IMR-90 (cell line): ENCODE data around the gene GP5. TPM values are rescaled to one million over a fixed set of nuclear protein-coding genes. Genes with fewer than 3 reads are reported as not detected.

Experiments
- ATAC-seq: fragments of 200-7000 bp; cut with Tn5 transposase; 2 replicates; pipeline ENCODE4 v1.9.1; 2020; ENCODE audit warnings: low read depth, mild to moderate bottlenecking, moderate library complexity
- BruUV-seq: library from RNA; stranded (reverse); fragments of 400-500 nt; replicated peaks from 2 replicates; lab custom pipeline; 2021; lab: Mats Ljungman, UMichigan
- CTCF ChIA-PET: fragments of 300-600 bp; formaldehyde crosslinking; extraction: SDS; loops from one replicate; lab custom pipeline; 2021; ENCODE audit warnings: antibody characterized with exemption; lab: Yijun Ruan, JAX
- POLR2A ChIA-PET: fragments of 300-600 bp; sonication (Branson Sonifier 250); formaldehyde crosslinking; loops from one replicate; lab custom pipeline; 2022; ENCODE audit warnings: antibody characterized with exemption; ENCODE audit not compliant: unreplicated experiment; lab: Charles Lee
- DNase-seq: peaks from one replicate; pipeline ENCODE4 v3.0.0; 2013
- H2AFZ ChIP-seq: replicated peaks from 2 replicates; pipeline ENCODE3; 2013; ENCODE audit warnings: low read length, mild to moderate bottlenecking; ENCODE audit not compliant: poor library complexity
- H2AK5ac ChIP-seq: 2 replicates; pipeline ENCODE4 v1.6.1; 2013; ENCODE audit warnings: low read depth, low read length, inconsistent platforms
- H2AK9ac ChIP-seq: replicated peaks from 2 replicates; pipeline ENCODE3; 2013; ENCODE audit warnings: mild to moderate bottlenecking, low read depth, low read length, moderate library complexity; ENCODE audit not compliant: poor library complexity
- H2BK120ac ChIP-seq: 2 replicates; pipeline ENCODE4 v1.6.1; 2013; ENCODE audit warnings: low read depth, low read length, inconsistent platforms
- H2BK15ac ChIP-seq: 3 replicates; pipeline ENCODE4 v1.6.1; 2013; ENCODE audit warnings: low read depth, low read length, inconsistent platforms
- H2BK20ac ChIP-seq: 2 replicates; pipeline ENCODE4 v1.6.1; 2013; ENCODE audit warnings: low read depth, mild to moderate bottlenecking, inconsistent platforms, low read length, moderate library complexity
- H2BK5ac ChIP-seq: 2 replicates; pipeline ENCODE4 v1.6.1; 2013; ENCODE audit warnings: mild to moderate bottlenecking, low read depth, low read length, inconsistent platforms; ENCODE audit not compliant: poor library complexity, severe bottlenecking
- H3K14ac ChIP-seq: replicated peaks from 2 replicates; pipeline ENCODE4 v1.6.1; 2013; ENCODE audit warnings: low read depth, low read length, inconsistent platforms
- H3K18ac ChIP-seq: 2 replicates; pipeline ENCODE4 v1.6.1; 2013; ENCODE audit warnings: low read depth, low read length, control low read depth
- H3K23ac ChIP-seq: 2 replicates; pipeline ENCODE4 v1.6.1; 2013; ENCODE audit warnings: low read depth, low read length, inconsistent platforms
- H3K27ac ChIP-seq: 2 replicates; pipeline ENCODE4 v1.5.1; 2013; ENCODE audit warnings: mild to moderate bottlenecking, control low read depth, low read length; ENCODE audit not compliant: insufficient read depth
- H3K27me3 ChIP-seq: 2 replicates; pipeline ENCODE4 v1.6.1; 2013; ENCODE audit warnings: low read length; ENCODE audit not compliant: control insufficient read depth, insufficient read depth
- H3K36me3 ChIP-seq: 2 replicates; pipeline ENCODE4 v1.6.1; 2013; ENCODE audit warnings: low read length, mixed read lengths; ENCODE audit not compliant: control insufficient read depth, insufficient read depth
- H3K4ac ChIP-seq: 2 replicates; pipeline ENCODE4 v1.6.1; 2013; ENCODE audit warnings: low read depth, low read length, inconsistent platforms
- H3K4me1 ChIP-seq: 2 replicates; pipeline ENCODE4 v1.6.1; 2013; ENCODE audit warnings: low read length, mixed read lengths; ENCODE audit not compliant: control insufficient read depth, insufficient read depth
- H3K4me2 ChIP-seq: 2 replicates; pipeline ENCODE4 v1.6.1; 2013; ENCODE audit warnings: low read depth, mild to moderate bottlenecking, control low read depth, low read length, moderate library complexity
- H3K4me3 ChIP-seq: 2 replicates; pipeline ENCODE4 v1.5.1; 2013; ENCODE audit warnings: low read depth, mild to moderate bottlenecking, control low read depth, low read length, moderate library complexity; ENCODE audit not compliant: insufficient read depth
- H3K56ac ChIP-seq: 2 replicates; pipeline ENCODE4 v1.6.1; 2013; ENCODE audit warnings: low read length, inconsistent platforms; ENCODE audit not compliant: insufficient read depth; ENCODE audit errors: extremely low read depth
- H3K79me1 ChIP-seq, 2 experiments: 2 replicates each; pipeline ENCODE4 v1.6.1; 2013; ENCODE audit warnings: low read length in 2 of 2, inconsistent platforms in 1 of 2, low read depth in 1 of 2
- H3K9ac ChIP-seq: 2 replicates; pipeline ENCODE4 v1.6.1; 2013; ENCODE audit warnings: low read depth, low read length, control low read depth
- H3K9me1 ChIP-seq: 2 replicates; pipeline ENCODE4 v1.6.1; 2013; ENCODE audit warnings: low read length, inconsistent platforms; ENCODE audit not compliant: insufficient read depth
- H3K9me3 ChIP-seq: 2 replicates; pipeline ENCODE4 v1.6.1; 2013; ENCODE audit warnings: low read length; ENCODE audit not compliant: control insufficient read depth, insufficient read depth
- H4K20me1 ChIP-seq: 2 replicates; pipeline ENCODE4 v1.6.1; 2013; ENCODE audit warnings: low read length, inconsistent platforms; ENCODE audit not compliant: insufficient read depth
- H4K5ac ChIP-seq: 2 replicates; pipeline ENCODE4 v1.6.1; 2013; ENCODE audit warnings: mild to moderate bottlenecking, low read depth, low read length, control low read depth
- H4K8ac ChIP-seq, 2 experiments: 2 replicates each; pipeline ENCODE4 v1.6.1; 2013; ENCODE audit warnings: low read depth in 2 of 2, low read length in 2 of 2, control low read depth in 1 of 2, inconsistent platforms in 1 of 2
- H4K91ac ChIP-seq: 2 replicates; pipeline ENCODE4 v1.6.1; 2013; ENCODE audit warnings: low read depth, low read length, inconsistent platforms; ENCODE audit not compliant: insufficient read depth
- CEBPB ChIP-seq: IDR thresholded peaks from 2 replicates; pipeline ENCODE4 v1.6.1; 2012; ENCODE audit warnings: low read depth, low read length, improper control_type of control experiment
- ELK1 ChIP-seq: fragments of 150-350 bp; IDR thresholded peaks from 2 replicates; pipeline ENCODE4 v1.6.1; 2016; ENCODE audit warnings: low read depth, mild to moderate bottlenecking, low read length, moderate library complexity, borderline replicate concordance
- MAFK ChIP-seq: IDR thresholded peaks from 2 replicates; pipeline ENCODE4 v1.6.1; 2012; ENCODE audit warnings: low read depth, low read length, improper control_type of control experiment
- MXI1 ChIP-seq: IDR thresholded peaks from 2 replicates; pipeline ENCODE4 v1.6.1; 2012; ENCODE audit warnings: low read depth, mild to moderate bottlenecking, low read length, moderate library complexity, borderline replicate concordance
- RAD21 ChIP-seq: IDR thresholded peaks from 2 replicates; pipeline ENCODE4 v1.6.1; 2012; ENCODE audit warnings: low read length, improper control_type of control experiment
- RCOR1 ChIP-seq: IDR thresholded peaks from 2 replicates; pipeline ENCODE4 v1.6.1; 2012; ENCODE audit warnings: mild to moderate bottlenecking, low read length, improper control_type of control experiment; ENCODE audit not compliant: insufficient replicate concordance
- WGBS, 2 experiments: methylation state at CpG; one replicate each; pipeline versions ENCODE4 v1.1.5 to v1.1.7; 2013; ENCODE audit warnings: missing lambda C conversion rate in 2 of 2; ENCODE audit not compliant: insufficient read length in 1 of 2; ENCODE audit errors: extremely low coverage in 2 of 2; 5-methylcytosine and 5-hydroxymethylcytosine counted together
- dilution Hi-C: fragments of 300-500 bp; cut with HindIII; formaldehyde crosslinking; loops from one replicate; pipeline ENCODE4 v1.14.3; 2018; ENCODE audit warnings: low sequenced_read_pairs; ENCODE audit not compliant: unreplicated experiment
- in situ Hi-C: fragments of 300-500 bp; cut with MboI; formaldehyde crosslinking; loops from 3 replicates; pipeline ENCODE4 v1.14.3; 2019; ENCODE audit warnings: low sequenced_read_pairs, inconsistent platforms, mixed read lengths
- intact Hi-C: fragments of 100-400 bp; cut with micrococcal nuclease; formaldehyde crosslinking; loops from 2 replicates; pipeline ENCODE4 v1.10.0; 2022
- polyA plus RNA-seq, 3 experiments: library from polyadenylated mRNA; depleted of rRNA; stranded (reverse); fragments of >200 nt; gene quantifications; 2 replicates each; pipeline ENCODE4 v1.2.3, GENCODE V29; 2012; ENCODE audit warnings: low replicate concordance in 1 of 3
- total RNA-seq: library from RNA; depleted of rRNA; stranded (reverse); fragments of >200 nt; gene quantifications from 2 replicates; pipeline ENCODE4 v1.2.3, GENCODE V29; 2012
- TF ChIP-seq, protein P1 (sequence below): conservative IDR thresholded peaks from 2 replicates; pipeline ENCODE4 v1.5.1; 2012; ENCODE audit warnings: mild to moderate bottlenecking, low read depth, low read length, improper control_type of control experiment

The GP5 gene
- total and polyA plus RNA-seq, 2 of the 4 experiments (the other 2 are of a cell fraction), result under 0.01 to 0.12 TPM

DNA sequence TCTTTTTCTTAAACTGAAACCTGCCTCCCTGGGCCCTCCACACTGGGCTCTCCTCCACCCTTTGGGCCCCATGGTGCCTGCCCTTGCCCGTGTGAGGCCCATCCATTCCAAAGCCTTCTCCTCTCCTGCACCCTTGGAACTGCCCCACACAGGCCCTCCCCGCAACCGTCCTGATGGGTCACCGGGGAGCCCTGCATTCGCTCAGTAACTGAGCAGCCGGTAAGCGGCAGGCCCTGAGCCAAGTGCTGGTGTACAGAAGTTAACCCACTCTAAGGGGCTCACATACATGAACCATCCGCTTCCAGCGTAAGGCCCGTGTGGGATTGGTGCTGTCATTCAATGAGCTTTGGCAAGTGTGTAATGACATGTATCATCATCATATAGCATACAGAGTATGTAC, 24.1 kb downstream of the GP5 start (continued):
- no peak for TF ChIP-seq CEBPB
- TF ChIP-seq MXI1, result no peak
- TF ChIP-seq MAFK, result no peak

- WGBS, 2 experiments, result no CpG with 5 or more reads among the region's 8 CpGs
Measured at GRCh38 chr3:194373899-194374298, 25.2 kb downstream of the GP5 start.

More at GRCh38 chr3:194373899-194374298, 25.2 kb downstream of the GP5 start:
- H4K8ac ChIP-seq, result no peak overlapping the region
- H3K23ac ChIP-seq, result no peak overlapping the region
- H3K4me1 ChIP-seq, result peaks cover 5% of the 10 kb centered on the region
- ChIA-PET POLR2A (no interaction called here), CTCF (no interaction called here)
- in situ Hi-C loops, result no loop called here
- peaks cover 7% of the 10 kb centered on the region; the same call in 1 of the 2 replicates for H3K9me1 ChIP-seq
- H2BK5ac ChIP-seq, result no peak overlapping the region
- no peak overlapping the region for H2BK20ac ChIP-seq
- H3K4ac ChIP-seq, result no peak overlapping the region
- dilution Hi-C loops, result no loop called here
- no peak for DNase-seq
- H3K9me3 ChIP-seq, result no peaks in the 10 kb centered on the region
- H3K14ac ChIP-seq, result no peak overlapping the region
- no peak overlapping the region for H4K5ac ChIP-seq
- no peaks in the 10 kb centered on the region for H4K20me1 ChIP-seq
- no peak overlapping the region for H3K18ac ChIP-seq
- no peak overlapping the region for H2AFZ ChIP-seq
- no peak overlapping the region for H2AK9ac ChIP-seq
- no peak overlapping the region for H2BK120ac ChIP-seq
- intact Hi-C loops, result no loop called here
- TF ChIP-seq, protein P1, sequence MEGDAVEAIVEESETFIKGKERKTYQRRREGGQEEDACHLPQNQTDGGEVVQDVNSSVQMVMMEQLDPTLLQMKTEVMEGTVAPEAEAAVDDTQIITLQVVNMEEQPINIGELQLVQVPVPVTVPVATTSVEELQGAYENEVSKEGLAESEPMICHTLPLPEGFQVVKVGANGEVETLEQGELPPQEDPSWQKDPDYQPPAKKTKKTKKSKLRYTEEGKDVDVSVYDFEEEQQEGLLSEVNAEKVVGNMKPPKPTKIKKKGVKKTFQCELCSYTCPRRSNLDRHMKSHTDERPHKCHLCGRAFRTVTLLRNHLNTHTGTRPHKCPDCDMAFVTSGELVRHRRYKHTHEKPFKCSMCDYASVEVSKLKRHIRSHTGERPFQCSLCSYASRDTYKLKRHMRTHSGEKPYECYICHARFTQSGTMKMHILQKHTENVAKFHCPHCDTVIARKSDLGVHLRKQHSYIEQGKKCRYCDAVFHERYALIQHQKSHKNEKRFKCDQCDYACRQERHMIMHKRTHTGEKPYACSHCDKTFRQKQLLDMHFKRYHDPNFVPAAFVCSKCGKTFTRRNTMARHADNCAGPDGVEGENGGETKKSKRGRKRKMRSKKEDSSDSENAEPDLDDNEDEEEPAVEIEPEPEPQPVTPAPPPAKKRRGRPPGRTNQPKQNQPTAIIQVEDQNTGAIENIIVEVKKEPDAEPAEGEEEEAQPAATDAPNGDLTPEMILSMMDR, result no peak
- TF ChIP-seq RAD21 (no peak), RCOR1 (no peak), ELK1 (no peak)
- ATAC-seq, result no peak
- no peaks in the 10 kb centered on the region for H3K79me1 ChIP-seq
- no peak overlapping the region for H2BK15ac ChIP-seq
- H2AK5ac ChIP-seq, result no peak overlapping the region
- H3K4me3 ChIP-seq, result no peak overlapping the region
- no peaks in the 10 kb centered on the region for H3K36me3 ChIP-seq
- no TSS peak for BruUV-seq
- no peak overlapping the region for H4K91ac ChIP-seq
- H3K27ac ChIP-seq, result no peak overlapping the region
- H3K4me2 ChIP-seq, result no peak overlapping the region
- H3K56ac ChIP-seq, result no peak overlapping the region
- no peak overlapping the region for H3K9ac ChIP-seq
- H3K27me3 ChIP-seq, result peaks cover 6% of the 10 kb centered on the region; the same call in 1 of the 2 replicates
